Activated naive CD4-positive, alpha-beta T cell treated with anti-CD3 and anti-CD28 coated beads, Interleukin-2, amount 50 U/mL, for 24 hours (primary cell): ENCODE results near the gene FGD5.
"Not testable (repeated sequence)": the region's sequence is repeated elsewhere in the genome, so short reads cannot be mapped to it uniquely, and the experiment has no call there.

Experiments used
- H3K27ac Mint-ChIP-seq: one replicate; pipeline ENCODE4 v1.8.0; 2021; ENCODE audit warnings: mild to moderate bottlenecking, mixed read lengths
- H3K27me3 Mint-ChIP-seq: one replicate; pipeline ENCODE4 v1.8.0; 2021; ENCODE audit warnings: mixed read lengths
- H3K36me3 Mint-ChIP-seq: one replicate; pipeline ENCODE4 v1.8.0; 2021; ENCODE audit warnings: mixed read lengths
- H3K4me1 Mint-ChIP-seq: one replicate; pipeline ENCODE4 v1.8.0; 2021; ENCODE audit warnings: mixed read lengths
- H3K4me3 Mint-ChIP-seq: one replicate; pipeline ENCODE4 v1.8.0; 2021; ENCODE audit warnings: mild to moderate bottlenecking, mixed read lengths
- H3K9me3 Mint-ChIP-seq: one replicate; pipeline ENCODE4 v1.8.0; 2021; ENCODE audit warnings: mixed read lengths

The FGD5 gene

DNA sequence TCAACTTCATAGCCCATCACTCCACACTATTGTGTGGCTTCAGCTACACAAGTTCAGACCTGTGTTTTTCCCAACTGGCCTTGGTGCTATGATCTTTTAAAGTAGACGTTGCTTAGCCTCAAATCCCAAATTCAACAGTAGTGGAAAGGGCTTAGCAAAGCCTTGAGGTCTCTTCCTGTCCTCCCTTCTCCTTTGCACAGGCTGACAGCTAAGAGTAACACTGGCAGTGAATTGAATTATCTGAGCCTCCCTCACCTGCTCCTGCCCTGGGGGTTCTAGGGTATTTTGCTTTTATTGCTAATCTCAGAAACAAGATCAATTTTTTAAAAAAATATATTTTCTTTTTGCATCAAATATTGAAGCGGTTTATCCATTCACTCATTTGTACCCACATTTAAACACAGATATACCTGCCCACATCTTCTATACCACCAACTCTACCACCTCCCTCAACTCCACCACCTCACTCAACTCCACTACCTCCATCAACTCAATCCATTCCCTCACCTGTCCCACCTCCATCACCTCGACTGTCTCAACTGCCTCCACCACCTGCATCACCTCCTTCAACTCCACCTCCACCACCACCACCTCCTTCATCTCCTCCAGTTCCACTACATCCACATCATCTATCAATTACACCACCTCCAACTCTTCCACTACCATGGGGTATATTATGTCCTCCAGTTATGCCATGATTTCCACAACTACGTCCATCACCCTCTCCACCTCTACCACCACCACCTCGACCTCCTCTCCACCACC, 10.1 kb upstream of the FGD5 start:
- peaks cover 17% of the 10 kb centered on the region for H3K4me1 Mint-ChIP-seq
- no peak overlapping the region for H3K4me3 Mint-ChIP-seq
- no peak overlapping the region for H3K27ac Mint-ChIP-seq

DNA sequence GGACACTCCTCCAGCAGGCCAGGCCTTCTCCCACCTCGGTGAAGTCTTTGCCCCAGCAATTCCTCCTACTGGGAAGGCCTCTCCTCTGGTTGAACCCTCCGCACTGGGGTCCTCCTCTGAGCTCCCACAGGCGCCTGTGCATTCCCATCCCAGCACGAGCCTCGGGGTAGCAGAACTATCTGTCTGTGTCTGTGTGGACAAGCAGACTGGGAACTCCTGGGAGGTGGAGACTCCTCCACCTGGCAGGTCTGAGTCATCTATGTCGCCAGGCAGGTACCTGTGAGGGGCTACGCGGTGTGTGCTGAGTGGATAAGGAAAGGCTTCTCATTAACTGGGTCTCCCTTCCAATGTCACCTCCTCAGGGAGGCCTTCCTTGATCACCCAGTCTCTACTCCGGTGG, 9.2 kb upstream of the FGD5 start:
- not testable (repeated sequence) for H3K27ac Mint-ChIP-seq, H3K9me3 Mint-ChIP-seq, H3K36me3 Mint-ChIP-seq, H3K4me3 Mint-ChIP-seq
- Mint-ChIP-seq H3K27me3 (peaks cover 36% of the 10 kb centered on the region), H3K4me1 (peaks cover 12% of the 10 kb centered on the region)

More for the DNA sequence above, 10.1 kb upstream of the FGD5 start:
- H3K9me3 Mint-ChIP-seq = no peaks in the 10 kb centered on the region
- H3K27me3 Mint-ChIP-seq = peaks cover 36% of the 10 kb centered on the region
- H3K36me3 Mint-ChIP-seq = no peaks in the 10 kb centered on the region

DNA sequence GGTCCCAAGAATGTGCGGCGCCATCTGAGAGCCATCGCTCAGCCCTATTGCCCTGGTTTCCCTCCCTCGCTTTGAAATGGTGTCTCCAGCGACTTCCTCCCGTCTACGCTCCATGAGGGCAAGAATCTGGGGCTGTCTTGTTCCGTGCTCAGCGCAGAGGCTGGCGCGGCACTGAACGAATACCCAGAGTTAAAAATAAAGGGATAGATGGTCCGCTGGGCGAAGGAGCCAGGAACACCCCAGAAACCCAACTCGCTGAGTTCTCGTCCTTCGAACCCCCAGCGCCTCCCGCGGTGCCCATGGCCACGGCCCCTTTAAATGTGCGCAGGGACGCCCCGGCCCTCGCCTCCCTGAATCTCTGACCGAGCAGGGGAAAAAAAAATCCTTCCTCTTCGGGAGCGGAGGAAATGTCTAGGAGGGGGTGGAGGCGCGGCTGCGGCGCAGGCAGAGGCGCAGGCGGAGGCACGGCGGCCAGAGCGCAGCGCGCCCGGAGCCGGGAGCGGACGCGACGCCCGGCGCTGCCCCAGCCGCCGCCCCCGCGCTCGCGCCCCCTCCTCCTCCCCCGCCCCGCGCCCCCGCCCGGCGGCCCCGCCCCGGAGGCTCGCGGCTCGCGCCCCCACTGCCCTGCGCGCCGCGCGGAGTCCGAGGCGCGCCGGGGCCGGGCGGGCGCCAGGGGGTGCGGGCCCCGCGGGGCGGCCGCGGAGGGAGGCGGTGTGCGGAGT, 8.5 kb upstream of the FGD5 start:
- Mint-ChIP-seq H3K36me3 (no peaks in the 10 kb centered on the region), H3K27me3 (peaks cover 34% of the 10 kb centered on the region), H3K9me3 (no peaks in the 10 kb centered on the region), H3K27ac (no peak overlapping the region), H3K4me3 (no peak overlapping the region), H3K4me1 (peaks cover 7% of the 10 kb centered on the region)

DNA sequence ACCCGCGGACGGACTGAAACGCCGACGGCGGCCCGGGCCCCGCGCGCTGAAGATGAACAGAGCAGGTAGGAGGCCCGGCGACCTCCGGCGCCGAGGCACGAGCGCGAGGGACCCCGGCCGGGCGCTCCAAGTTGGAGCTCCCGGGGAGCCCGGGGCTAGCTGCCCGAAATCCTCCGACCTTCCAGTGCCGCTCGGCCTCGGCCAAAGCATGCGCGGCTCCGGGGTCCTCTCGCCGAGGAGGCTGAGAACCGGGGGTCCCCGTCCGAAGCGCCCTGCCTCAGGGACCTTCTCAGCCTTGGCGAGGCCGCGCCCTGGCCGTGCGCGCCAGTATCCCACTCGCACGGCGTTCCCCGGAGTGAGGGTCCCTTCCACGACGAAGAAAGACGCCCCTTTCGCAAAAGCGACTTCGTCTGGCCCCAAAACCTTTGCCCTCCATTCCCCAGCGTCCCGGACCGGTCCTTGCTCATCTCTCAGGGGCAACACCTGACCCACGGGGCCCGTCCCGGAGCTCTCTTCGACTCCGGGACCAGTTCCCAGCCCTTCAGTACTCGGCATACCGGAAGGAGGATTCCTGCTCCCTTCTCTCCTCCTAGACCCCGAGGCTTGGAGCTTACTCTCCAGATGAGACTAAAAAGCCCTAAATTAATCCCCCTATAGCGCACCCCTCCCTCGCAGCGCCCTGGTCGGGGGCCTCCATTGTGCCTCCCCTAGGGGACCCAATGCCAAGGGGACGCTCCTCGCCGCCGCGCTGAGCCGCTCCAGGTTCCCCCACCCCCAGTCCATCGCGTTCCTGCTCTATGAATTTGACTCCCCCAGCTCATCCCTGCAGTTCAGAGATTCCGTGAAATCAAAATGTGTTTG, 7.7 kb upstream of the FGD5 start:
- peak overlapping the region; percentile 68 for H3K4me3 Mint-ChIP-seq
- H3K27ac Mint-ChIP-seq = no peak overlapping the region
- no peaks in the 10 kb centered on the region for H3K36me3 Mint-ChIP-seq

DNA sequence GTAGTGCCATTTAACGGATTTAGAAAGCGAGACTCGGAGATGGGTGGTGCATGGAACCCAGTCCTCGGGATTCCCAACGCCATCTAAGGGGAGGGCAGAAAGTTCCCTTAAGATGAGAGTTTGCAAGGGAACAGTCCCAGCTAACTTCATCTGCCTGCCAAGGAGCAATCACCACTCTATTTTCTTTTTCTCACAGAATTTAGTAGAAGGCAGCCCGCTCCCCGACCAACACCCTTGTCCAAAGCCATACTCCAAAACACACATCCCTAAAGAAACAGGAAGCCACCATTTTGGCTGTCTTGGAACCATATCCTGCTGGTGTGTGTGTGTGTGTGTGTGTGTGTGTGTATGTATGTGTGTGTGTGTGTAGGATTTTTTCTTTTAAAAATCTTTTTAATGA, 7.1 kb upstream of the FGD5 start:
- Mint-ChIP-seq H3K4me3 (peak overlapping the region; percentile 68), H3K27ac (no peak overlapping the region), H3K4me1 (peaks cover 7% of the 10 kb centered on the region), H3K27me3 (peaks cover 33% of the 10 kb centered on the region), H3K36me3 (no peaks in the 10 kb centered on the region), H3K9me3 (no peaks in the 10 kb centered on the region)

More for the DNA sequence above, 7.7 kb upstream of the FGD5 start:
- Mint-ChIP-seq H3K9me3 (no peaks in the 10 kb centered on the region), H3K4me1 (peaks cover 7% of the 10 kb centered on the region), H3K27me3 (peaks cover 33% of the 10 kb centered on the region)

DNA sequence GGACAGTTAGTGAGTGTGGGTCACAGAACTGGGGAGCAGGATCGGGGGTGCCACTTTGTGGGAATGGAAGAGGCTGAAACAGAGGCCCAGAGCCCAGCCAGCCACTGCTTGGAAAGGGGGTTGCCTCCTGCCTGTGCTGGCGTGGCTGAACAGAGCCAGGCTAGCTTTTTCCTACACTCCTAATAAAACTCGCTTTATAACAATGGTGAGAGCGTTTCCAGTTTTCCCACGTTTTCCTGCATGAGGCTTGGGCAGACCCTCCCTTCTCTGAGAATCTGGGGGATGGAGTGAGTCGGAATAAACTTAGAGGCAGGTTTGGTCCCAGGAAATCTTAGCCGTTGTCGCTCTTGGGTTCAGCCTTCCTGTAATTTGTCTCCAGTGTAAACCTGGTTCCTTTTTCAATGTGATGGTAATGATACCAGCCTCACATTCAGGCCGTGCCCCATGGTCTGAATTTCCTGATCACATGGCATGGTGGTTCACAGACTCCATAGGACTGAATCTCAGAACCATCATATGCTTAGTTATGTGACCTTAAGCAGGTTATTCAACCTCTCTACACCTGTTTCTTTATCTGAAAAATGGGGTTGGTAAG, 6.5 kb upstream of the FGD5 start:
- Mint-ChIP-seq H3K9me3 (no peaks in the 10 kb centered on the region), H3K36me3 (no peaks in the 10 kb centered on the region), H3K4me1 (peaks cover 7% of the 10 kb centered on the region), H3K4me3 (no peak overlapping the region), H3K27ac (no peak overlapping the region), H3K27me3 (peaks cover 33% of the 10 kb centered on the region)

DNA sequence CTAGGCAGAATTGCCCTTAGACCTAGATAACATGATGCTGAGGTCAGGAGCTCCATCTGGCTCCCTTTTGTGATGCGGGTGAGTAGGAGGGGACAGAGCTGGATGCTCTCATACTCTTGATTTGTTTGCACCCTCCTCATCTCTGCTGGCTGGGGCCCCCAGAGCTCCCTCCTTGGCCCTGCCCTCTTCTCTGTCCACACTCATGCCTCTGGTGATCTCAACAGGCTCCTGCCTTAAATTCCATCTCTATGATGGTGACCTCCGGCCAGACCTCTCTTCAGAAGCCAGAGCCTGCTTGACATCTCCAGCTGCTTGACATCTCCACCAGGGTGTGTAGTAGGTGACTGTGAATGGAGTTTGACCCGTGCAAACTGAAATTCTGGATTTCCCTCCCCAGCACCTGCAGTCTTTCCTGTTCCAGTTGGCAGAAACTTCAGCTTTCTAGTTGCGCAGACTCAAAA, 4.3 kb upstream of the FGD5 start:
- no peaks in the 10 kb centered on the region for H3K36me3 Mint-ChIP-seq
- H3K4me3 Mint-ChIP-seq = no peak overlapping the region
- no peak overlapping the region for H3K27ac Mint-ChIP-seq
- H3K9me3 Mint-ChIP-seq = no peaks in the 10 kb centered on the region
- peaks cover 25% of the 10 kb centered on the region for H3K27me3 Mint-ChIP-seq
- H3K4me1 Mint-ChIP-seq = peaks cover 7% of the 10 kb centered on the region

DNA sequence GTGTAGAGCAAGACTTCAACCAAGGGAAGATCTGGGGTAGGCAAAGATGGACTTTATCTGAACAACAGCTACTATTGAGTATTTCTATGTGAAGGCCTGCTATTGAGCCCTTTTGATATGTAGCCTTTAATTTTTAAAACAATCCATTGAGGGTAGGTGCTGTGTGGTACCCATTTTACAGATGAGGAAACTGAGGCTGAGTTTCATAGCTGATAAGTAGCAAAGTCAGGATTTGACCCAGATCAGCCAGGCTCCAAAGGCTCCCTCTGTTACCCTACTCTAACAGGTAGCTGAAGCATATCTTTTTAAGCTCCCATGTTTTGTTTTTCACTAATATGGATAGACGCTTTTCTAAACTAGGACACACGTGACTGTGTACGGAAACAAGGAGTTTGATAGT, 2.4 kb upstream of the FGD5 start:
- H3K27me3 Mint-ChIP-seq = peaks cover 18% of the 10 kb centered on the region
- no peak overlapping the region for H3K27ac Mint-ChIP-seq
- no peak overlapping the region for H3K4me3 Mint-ChIP-seq
- H3K36me3 Mint-ChIP-seq = no peaks in the 10 kb centered on the region
- H3K4me1 Mint-ChIP-seq = peaks cover 2% of the 10 kb centered on the region
- no peaks in the 10 kb centered on the region for H3K9me3 Mint-ChIP-seq

DNA sequence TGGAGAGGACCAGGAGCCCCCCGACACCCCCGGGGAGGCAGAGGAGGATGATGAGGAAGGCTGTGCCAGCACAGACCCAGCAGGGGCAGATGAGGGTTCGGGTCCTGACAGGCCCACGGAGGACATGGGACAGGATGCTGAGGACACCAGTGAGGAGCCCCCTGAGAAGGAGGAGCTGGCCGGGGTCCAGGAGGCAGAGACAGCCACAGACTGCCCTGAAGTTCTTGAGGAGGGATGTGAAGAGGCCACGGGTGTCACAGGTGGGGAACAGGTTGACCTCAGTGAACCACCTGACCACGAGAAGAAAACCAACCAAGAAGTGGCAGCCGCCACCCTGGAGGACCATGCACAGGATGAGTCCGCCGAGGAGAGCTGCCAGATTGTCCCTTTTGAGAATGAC, 909 bp downstream of the FGD5 start:
- Mint-ChIP-seq H3K9me3 (no peaks in the 10 kb centered on the region), H3K36me3 (no peaks in the 10 kb centered on the region), H3K27ac (no peak overlapping the region), H3K4me1 (no peaks in the 10 kb centered on the region), H3K4me3 (no peak overlapping the region), H3K27me3 (no peaks in the 10 kb centered on the region)

DNA sequence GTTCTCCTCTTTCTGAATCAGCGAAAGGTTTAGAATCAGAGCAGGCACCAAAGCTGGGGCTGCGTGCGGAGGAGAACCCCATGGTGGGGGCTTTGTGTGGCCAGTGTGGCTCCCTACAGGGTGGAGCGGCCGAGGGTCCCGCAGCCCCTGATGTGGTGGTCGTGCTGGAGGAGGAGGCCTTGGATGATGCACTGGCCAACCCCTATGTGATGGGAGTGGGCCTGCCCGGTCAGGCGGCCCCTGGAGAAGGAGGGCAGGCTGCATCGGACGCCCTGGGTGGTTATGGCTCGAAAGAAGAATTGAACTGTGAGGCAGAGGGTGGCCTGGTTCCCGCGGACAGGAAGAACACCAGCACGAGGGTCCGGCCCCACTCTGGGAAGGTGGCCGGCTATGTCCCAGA, 1.4 kb downstream of the FGD5 start:
- H3K4me3 Mint-ChIP-seq = no peak overlapping the region
- no peaks in the 10 kb centered on the region for H3K36me3 Mint-ChIP-seq
- no peaks in the 10 kb centered on the region for H3K27me3 Mint-ChIP-seq
- no peaks in the 10 kb centered on the region for H3K9me3 Mint-ChIP-seq
- no peaks in the 10 kb centered on the region for H3K4me1 Mint-ChIP-seq
- no peak overlapping the region for H3K27ac Mint-ChIP-seq

DNA sequence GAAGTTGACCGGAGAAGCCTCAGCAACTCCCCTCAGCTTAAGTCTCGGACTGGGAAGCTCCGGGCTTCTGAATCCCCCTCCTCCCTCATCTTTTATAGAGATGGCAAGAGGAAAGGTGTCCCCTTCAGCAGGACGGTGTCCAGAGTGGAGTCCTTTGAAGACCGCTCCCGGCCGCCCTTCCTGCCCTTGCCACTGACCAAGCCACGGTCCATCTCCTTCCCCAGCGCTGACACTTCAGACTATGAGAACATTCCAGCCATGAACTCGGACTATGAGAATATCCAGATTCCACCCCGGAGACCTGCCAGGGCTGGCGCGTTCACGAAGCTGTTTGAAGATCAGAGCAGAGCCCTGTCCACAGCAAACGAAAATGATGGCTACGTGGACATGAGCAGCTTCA, 2.4 kb downstream of the FGD5 start:
- Mint-ChIP-seq H3K4me1 (no peaks in the 10 kb centered on the region), H3K27me3 (no peaks in the 10 kb centered on the region), H3K27ac (no peak overlapping the region), H3K9me3 (no peaks in the 10 kb centered on the region), H3K4me3 (no peak overlapping the region), H3K36me3 (no peaks in the 10 kb centered on the region)

DNA sequence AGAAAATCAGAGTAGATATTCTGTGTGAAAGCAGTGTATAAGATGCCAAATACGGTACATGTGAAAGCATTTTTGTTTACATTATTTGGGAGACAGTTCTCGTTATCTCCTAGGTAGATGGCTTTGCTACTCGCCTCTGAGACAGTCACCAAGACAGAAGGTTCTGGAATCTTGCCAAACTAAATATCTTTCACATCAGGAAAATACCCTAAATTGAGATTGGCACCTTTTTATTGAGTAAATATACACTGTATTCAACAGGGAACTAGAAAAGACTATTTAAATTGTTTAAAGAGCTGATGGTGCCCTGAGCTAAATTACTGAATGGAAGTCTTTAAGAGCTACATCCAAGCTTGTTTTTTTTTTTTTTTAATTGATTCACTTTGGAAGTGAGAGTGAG, 3.4 kb downstream of the FGD5 start:
- Mint-ChIP-seq H3K4me1 (no peaks in the 10 kb centered on the region), H3K36me3 (no peaks in the 10 kb centered on the region), H3K27ac (no peak overlapping the region), H3K27me3 (no peaks in the 10 kb centered on the region), H3K9me3 (no peaks in the 10 kb centered on the region), H3K4me3 (no peak overlapping the region)

DNA sequence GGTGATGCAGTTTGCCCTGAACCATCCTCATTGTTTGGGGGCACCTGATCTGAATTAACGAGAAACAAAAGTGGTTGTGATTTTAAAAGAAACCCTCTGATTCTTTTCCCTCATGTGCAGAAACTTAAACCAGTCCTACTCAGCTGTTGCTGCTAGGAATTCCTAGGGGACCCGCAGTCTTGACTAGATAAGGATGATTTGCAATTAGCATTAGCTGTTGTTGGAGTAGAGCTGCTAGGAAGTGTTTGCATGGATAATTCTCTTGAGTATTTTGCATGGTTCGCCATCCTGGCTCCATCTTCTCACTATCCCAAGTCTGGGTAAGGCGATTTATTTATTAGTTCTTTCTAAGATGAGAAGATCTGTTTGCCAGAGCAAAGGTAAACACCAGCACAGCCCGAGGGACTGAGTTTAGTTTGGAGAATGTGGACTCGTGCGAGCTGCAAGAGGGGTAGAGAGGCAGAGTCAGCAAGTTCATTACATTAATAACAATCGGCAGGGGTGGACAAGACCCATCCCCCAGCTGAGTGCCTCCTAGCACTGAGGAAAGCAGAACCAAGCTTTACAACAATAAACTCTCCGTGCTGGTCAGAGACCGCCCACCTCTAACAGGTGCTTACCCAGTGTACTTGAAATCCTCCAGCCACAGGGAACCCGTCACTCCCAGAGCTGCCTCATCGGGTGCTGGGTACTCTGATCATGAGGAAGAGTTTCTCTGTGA, 4.1 kb downstream of the FGD5 start:
- Mint-ChIP-seq H3K4me1 (no peaks in the 10 kb centered on the region), H3K27me3 (no peaks in the 10 kb centered on the region), H3K4me3 (no peak overlapping the region), H3K36me3 (no peaks in the 10 kb centered on the region), H3K27ac (no peak overlapping the region), H3K9me3 (no peaks in the 10 kb centered on the region)

DNA sequence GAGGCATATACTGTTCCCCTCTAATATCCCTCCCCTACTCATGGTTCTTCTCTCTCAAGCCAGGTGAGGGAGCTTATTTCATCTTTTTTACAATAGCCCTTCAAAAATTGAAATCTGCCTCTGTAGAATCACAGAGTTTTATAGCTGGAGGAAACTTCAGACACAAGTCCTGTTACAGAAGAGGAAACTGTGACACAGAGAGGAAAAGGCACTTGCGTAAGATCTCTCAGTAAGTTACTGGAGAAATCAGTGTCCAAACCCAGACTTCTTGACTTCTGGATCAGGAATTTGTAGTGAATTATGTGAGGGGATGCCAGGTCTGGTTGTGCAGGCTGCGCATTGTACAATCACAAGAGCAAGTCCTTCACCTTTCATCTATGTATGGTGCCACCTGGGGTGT, 4.6 kb downstream of the FGD5 start:
- Mint-ChIP-seq H3K27ac (no peak overlapping the region), H3K9me3 (no peaks in the 10 kb centered on the region), H3K4me1 (no peaks in the 10 kb centered on the region), H3K4me3 (no peak overlapping the region), H3K36me3 (no peaks in the 10 kb centered on the region), H3K27me3 (no peaks in the 10 kb centered on the region)
